Activated T-cell treated with anti-CD3 and anti-CD28 coated beads, Interleukin-2, amount 50 U/mL, for 1 hour (primary cell): ENCODE measurements around the gene MOB3B.

Experiments
- DNase-seq: peaks from one replicate; pipeline ENCODE4 v3.0.0-alpha.2; 2020

Gene MOB3B

DNA sequence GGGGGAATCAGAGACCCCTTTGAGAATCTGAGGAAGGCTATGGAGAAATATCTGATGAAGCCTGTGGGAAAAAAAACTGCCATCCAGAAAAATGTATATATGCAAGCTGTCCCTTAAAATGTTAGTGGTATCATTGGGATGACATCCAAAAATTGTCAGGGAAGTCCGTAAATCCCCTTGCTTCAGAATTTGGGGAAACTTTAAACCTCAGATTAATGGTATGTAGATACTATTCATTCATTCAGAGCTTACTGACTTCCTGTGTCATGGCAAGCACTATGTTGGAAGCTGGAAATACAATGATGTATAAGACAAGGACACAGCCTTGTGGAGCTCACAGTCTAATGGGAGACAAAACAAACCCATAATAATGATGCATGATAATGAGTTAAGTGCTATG lies 10.9 kb upstream of the MOB3B start:
- DNase-seq = no peak

DNA sequence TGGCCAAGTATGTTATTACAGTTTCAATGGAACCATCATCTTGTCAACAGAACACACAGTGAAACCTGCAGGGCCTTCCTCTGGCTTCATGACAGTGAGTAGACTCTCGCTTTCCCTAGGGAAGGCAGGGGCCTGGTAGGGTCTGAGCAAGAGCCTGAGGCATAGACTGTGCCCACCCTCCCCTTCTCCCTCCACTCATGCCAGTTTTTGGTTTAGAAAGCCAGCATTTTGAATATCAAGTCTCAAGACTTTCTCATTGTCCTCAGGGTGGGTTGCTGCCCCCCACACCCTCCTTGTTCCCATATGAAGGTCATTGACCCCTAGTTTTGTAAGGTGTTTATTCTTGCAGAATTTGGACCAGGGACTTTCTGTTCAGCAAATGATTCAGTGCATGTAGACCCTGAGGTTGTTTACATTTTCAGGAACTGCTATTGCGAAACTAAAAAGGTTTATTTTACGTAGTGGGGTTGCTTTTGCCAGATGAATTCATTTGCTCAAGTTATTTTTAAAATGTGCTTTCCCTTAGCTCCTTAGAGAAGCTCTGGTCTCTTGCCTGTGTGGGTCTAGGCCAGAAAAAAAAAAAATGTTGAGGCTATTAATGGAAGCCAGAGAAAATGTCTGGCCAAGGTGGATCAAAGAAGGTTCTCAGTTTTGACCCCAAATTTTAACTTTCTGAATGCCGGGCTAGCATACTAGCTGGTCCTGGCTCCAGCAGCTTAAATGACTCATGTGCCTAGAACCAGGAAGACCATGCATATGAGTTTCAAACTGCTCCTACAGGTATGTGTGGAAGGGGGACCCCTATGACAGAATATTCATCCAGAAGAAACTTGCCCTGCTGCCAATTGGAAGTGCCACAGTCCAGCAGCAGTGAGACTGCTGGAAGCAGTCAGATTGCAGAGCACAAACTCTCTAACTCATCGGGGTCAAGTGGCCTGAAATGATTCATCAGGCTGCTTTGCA lies 10.1 kb upstream of the MOB3B start:
- no peak for DNase-seq

DNA sequence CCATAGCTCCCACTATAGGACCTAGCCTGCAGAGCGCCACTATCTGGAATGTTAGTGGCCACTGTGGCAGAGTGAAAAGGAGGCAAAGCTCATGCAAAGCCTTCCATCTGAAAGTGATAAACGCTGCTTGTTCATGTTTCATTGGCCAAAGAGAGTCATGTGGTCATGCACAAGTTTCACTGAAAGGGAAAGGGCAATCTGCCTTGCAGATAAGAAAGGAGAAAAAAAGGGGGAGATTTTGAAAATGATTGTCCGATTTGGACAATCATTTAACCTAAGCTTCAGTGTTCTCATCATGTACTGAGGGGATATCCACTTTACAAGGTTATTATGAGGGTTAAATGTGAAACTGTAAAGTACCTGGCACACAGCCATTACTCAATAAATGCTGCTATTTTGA lies 9.0 kb upstream of the MOB3B start:
- DNase-seq = no peak

DNA sequence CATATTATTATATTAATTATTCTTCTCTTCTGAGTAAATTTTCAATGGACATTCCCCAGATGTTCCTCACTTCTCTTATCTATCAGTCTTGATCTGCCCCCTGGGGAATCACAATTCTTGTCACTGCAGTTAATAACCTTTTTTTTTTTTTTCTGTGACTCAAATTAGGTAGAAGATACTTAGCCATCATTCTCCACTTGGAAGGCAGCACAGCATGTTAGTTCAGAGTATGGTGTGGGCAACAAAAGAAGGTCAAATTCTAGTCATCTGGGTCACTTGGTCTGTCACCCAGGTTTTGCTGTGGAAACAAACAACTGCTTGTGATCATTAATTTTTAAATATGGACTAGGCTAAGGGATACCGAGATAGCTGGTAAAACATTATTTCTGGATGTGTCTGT lies 8.1 kb upstream of the MOB3B start:
- DNase-seq = no peak

DNA sequence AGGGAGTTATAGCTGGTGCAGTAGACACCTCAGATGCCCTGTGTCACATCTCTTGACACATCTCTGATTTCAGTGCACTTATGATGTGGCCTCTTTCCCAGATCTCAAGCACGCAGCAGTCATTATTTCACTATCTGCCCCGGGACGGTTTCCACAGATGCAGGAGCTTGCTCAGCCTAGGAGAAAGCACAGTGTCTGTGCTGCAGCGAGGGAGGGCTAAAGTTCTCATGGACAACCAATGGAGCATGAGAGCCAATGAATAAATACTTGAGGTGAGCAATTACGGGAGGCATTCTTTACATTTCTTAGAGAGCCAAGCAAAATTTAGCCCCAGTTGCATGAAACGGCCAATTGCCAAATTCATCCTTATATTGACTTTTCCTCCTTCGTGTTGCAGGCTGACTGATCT lies 7.4 kb upstream of the MOB3B start:
- no peak for DNase-seq

DNA sequence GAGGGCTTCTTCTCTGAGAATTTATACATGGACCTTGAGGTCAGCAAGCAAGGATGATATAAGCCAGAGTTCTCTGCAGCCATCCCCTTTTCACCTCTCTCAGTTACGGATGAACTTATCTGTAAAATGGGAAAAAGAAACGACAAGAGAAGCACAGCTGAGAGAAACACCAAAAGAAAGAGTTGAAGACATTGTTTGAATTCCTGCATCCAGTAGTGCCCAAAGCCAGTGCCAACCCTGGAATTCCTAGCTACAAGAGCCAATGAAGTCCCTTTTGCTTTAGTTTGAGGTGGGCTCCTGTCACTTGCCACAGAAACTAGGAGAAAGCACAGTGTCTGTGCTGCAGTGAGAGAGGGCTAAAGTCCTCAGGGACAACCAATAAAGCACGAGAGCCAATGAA lies 6.6 kb upstream of the MOB3B start:
- DNase-seq = no peak

DNA sequence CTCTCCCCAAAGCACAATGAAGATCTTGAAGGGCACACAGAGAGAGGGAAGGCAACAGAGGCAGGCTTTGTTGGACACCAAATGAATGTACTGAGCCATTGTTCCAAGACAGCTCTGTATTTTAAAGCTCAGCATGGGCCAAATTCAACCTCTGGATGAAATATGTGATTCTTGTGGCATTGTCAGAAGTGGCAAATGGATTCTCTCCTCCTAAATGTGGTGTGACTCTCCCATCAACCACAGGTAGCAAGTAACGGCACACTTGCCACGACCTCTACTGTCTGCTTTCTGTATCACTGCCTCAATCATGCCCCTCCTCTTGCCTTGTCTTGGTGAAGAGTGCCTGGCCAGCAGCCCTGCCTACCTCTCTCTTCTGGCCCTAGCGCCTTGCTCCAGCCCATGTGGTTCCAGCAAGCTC lies 6.1 kb upstream of the MOB3B start:
- DNase-seq = no peak

DNA sequence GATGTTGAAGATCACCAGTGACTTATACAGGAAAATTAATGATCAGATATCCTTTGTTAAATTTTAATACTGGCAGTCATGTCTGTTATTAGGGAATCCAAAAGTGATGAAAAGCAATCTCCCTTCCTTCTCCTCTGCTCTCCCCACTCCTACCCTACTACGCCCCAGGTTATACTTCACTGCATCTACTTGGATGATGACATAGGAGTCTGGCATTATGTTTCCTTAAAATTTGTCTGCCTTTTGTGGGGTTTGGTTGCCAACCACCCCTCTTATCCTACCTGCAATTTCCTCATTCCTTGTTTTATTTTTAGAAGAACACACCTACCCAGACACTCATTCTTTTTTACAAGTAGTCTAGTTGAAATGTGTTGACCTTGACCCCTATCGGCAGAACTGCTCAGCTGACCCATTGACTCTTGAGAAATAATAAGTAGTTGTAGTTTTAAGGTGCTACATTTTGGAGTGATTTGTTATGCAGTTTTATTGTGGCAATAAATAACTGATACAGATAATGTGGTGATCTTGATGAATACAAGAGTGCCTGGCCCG lies 5.1 kb upstream of the MOB3B start:
- no peak for DNase-seq

DNA sequence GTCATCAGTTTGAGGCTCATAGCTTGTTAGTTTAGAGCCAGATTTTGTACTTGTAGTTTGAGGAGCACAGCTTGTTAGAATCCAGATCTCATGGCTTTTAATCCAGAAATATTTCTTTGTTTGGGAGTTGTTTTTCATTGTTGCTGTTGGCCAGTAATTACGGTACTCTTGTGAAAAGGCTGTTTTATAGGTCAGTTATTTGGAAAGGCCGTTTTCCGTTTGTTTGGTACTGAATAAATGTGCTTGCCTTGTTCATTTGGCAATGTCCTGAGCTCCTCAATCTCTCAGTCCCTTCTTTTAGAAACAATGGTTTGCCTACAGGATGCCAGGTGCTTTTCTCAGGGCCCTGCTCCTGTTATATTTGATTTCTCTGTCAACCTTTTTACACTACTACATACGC lies 4.5 kb upstream of the MOB3B start:
- no peak for DNase-seq

DNA sequence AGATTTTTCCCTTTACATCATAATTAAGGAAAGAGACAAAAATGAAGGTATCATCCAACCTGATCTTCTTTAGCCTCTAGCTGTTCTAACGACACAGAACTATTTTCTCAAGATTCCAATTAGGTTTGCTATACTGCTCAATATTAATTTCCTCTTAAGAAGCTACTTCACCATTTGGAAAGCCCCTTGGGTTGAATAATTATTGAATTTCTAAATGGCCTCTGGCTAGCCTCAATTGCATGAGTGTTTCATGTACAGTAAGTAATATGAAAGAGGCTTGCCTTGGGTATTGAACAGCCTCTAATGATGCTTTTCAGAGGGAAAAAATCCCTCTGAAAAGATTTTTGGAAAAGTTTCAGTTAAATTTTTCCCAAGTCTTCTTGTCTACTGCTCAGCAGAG lies 3.7 kb upstream of the MOB3B start:
- no peak for DNase-seq

DNA sequence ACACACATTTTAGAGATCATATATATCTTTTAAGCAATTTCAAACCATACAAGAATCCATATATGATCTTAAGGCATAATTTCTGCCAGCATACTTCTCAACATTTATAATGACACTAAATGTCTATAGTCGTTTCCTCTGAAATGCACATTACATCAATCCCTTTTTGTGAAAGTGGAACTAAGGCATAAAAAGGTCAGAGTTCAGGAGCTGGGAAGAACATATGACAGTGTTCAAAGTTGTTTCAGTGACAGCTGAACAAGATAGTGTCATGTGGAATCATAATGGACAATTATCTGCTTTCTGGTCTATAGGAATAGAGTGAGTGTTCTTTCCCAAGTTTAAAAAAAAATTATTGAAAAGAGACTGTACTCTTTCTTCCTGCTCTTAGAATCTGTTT lies 2.4 kb upstream of the MOB3B start:
- no peak for DNase-seq

DNA sequence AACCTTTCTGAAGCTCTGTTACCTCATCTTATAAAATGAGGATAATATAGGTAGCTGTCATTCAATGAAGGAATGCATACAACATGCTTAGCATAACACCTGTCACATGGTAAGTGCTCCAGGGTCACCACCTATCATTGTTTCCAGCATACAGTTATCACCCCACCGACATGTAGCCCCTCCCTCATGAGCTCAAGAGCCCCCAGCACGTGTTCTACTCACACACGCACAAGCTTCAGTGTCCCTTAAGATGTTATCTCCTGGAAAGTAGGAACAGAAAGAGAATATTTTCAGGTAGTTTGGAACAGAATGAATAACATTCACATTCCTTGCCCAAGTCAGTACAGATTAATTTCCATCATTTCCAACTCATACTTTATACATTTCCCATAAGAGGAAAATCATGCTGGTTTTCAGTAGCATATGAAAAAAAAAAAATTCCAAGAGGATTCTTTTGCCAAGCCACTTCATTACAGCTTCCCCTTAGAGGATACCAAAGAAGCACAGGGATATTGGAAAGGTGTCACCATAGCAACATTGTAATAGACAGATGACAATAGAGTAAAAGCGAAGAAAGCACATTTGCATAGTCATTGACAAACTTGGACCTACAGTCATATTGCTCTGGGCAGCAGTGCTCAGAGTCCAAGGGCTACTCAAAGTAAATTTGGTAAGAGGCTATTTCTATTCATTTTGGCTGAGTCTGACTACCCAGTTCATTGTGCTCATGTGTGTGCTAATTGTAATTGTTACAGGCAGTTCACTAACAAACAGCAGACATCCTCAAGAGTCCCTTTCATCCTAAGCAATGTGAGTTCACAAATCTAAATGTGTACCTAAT lies 1.5 kb upstream of the MOB3B start:
- no peak for DNase-seq

DNA sequence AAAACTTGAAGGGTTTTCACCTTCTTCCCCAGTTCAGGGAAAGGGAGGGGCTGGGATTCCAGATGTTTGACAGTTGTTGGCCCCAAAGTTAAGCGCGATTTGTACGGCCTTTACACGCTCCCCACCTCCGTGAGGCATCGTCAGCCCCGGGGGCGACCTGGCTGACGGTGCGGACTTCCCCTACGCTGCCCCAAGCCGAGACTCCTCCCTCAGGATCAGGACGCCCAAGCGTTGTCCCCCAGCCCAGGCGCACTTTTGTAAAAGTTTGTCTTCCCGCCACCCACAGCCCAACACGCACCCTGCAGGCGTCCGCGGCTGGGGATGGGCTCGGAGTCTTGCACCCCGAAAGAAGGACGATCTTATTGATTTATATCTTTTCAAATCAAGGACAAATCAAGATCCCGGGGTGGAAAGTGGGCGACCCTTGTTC lies 713 bp downstream of the MOB3B start:
- peak; percentile 44 for DNase-seq

DNA sequence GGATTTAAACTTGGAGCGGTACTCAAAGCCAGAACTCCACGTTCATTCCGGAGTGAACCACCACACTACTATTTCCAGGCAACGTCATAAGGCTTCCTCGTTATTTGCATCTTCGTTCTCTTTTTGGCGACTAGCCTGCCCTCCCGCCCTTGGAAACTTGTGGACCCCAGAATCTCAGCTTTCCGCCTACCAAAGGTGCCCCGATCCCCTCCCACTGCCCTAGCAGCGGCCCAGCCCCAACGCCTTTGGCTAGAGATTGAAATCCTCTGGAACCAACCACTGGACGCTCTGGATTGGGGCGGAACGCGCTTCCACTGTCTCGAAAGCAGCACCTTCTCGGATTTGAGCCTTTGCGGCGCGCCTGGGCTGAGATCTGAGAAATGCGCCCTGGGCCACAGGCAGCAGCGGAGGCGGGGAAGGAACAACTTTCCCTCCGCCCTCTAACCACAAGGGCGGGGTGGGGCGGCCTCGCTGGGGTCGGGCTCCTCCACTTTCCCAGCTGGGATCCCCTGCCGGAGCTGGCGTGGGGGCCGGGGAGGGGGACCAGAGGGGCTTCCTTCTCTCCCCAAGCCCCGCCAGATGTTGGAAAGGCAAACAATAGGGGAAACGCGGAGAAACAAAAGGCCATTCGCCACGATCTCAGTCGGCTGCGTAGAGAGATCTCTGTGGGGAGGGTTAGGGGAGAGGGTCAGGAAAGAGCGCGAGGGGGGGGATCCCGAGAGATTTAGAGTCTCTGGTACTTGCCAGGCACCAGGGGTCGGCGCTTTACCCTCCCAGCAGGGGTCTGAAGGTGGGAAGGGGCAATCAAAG lies 1.3 kb downstream of the MOB3B start:
- peak; percentile 62 for DNase-seq

DNA sequence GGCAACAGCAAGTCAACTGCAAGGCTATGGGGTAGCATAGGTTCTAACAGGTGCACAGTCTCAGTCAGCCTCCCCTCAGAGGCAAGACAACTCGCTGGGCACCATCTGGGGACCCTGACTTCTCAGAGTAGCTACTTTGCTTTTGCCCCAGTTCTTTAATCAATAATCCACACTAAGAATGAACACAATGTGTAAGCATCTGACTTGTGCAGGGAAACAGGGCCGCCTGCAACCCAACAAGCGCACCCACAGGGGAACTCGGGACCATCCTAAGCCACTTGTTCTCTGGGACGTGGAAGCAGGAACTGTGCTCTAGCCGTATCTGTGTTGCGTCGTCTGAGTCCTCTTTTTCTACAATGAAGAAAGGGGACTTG lies 1.9 kb downstream of the MOB3B start:
- no peak for DNase-seq

DNA sequence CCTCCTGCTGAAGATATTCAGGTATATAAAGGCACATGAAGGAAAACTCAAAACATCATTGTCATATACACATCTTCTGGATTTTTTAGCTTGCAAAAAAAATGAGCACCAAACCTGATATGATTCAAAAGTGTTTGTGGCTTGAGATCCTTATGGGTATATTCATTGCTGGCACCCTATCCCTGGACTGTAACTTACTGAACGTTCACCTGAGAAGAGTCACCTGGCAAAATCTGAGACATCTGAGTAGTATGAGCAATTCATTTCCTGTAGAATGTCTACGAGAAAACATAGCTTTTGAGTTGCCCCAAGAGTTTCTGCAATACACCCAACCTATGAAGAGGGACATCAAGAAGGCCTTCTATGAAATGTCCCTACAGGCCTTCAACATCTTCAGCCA lies 5.4 kb downstream of the MOB3B start, which contains the start of gene IFNK:
IFNK (plus strand) TSS at position 55 of the 400 bp plus-strand sequence; CDS start at position 102, 47 bp downstream.
- DNase-seq = no peak

DNA sequence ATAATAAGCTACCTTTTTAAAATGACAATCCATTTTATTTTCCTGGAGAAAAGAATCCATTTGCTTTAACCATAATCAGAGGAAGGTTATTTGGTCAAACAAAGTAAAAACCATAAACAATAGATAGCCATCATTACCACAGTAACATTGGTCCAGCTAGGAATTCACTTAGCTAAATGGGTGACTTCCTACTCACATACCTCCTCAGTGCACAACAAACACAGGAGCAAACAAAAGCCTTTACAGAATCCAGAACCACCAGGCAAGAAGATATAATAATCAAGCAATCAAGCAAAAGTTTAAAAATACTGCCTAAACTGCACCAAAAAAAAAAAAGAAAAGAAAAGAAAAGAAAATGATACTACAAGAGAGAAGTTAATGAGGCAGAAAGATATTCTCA lies 6.5 kb downstream of the MOB3B start:
- DNase-seq = no peak

DNA sequence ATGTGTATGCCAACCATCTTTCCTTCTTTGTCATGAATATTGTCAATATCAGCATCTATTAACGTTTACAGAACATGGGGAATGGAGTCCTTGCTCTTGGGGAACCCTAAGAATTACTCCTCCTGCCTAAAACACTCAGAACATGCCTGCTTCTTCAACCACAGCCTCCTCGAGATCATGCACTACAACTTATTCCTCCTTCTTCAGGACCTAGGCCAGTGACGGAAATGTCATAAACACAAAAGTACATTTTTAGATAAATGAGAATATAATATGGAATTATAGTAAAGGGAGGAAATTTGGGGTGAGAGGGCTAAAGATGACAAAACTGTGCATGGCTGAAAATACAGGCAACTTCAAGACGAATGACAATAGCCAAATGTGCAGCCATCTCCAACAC lies 8.6 kb downstream of the MOB3B start:
- DNase-seq = no peak

DNA sequence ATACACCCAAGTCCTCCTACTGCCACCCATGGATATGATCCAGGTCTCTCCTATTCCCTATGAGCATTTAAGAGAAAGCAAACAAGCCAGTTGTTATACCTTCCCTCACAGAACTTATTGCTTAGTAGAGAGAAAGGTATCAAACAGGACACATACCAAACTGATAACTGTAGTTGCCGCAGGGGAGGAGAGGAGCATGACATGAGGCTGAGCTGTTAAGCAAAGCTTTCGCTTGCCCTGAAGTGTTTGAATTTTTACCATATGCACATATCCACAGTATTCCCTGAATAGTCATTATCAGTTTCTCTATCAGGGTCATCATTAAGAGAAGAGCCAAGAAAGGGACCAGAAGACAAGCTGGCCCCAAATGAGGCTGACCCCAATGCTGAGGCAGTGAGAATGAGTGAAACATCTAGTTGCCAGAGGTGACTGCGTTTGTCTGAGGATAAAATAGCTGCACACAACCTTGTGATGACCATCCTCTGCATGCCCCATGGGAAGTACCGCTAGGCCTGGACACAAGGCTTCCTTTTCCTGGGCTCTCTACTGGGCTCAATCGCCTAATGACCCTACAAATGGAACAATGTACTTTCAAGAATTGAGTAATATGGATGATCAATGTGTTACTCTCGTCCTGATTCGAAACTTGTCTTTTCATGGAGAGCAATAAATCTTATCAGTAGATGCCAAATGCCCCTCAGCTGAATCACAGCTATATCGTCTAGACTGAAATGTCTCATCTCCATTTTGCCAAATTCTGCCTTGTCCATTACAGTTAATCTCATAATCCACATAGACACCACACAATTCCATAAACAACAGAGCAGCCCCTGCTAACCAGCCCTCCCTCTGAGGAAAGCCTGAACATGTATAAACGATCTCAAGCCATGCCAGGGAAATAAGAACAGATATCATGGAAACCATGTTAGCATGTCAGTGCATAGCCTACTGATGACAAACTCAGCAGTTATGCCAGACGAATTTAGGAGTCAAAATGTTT lies 9.8 kb downstream of the MOB3B start:
- DNase-seq = no peak

DNA sequence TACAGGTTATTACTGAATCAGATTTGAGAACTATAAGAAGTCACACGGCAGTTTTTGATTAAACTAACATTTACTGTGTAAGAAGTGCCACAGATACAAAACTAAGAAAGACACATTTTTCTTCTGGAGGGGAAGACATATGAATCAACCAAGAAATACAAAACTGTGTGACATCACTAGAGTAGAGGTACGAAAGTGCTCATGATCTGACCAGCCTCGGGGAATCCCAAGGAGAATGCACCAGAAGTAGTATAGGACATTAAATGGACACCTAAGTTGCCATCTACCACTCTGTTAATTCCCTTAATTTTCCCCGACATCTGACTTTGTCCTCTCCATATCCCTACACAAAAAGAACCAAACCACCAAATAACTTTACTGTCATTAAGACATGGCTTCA lies 10.8 kb downstream of the MOB3B start:
- DNase-seq = no peak

DNA sequence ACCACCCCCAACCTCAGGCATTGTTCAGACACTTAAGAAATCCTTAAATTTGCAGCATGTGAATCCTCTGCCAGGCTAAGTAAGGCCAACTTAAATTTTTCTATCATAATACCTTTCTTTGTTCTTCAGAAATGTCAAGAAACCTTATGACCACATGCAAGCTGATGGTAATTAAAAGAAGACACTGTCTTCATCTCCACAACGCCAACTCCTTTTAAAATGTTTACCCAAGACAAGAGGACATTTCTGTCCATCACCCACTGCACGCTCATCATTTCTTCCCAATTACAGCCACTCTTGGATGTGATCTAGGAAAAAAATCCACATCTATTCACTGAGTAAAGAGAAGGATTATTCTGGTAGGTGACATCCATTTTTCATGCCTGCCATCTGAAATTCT lies 11.6 kb downstream of the MOB3B start:
- DNase-seq = no peak
